Gastroesophageal sphincter (tissue), 4 donors: Measurements from ENCODE around the gene RPA1. TPM values are rescaled to one million over a fixed set of nuclear protein-coding genes. Genes with fewer than 3 reads are reported as not detected.

Experiments used
- ATAC-seq: fragments of 150-250 bp; one replicate; pipeline ENCODE4 v1.9.1; 2016; ENCODE audit warnings: mild to moderate bottlenecking, moderate library complexity
- H3K27ac ChIP-seq, 4 donors: fragments of 200-600 bp; sonication (generic) in 3 of 4; 1 replicate in 3 of 4; 2 replicates in 1 of 4; pipeline ENCODE4 v1.5.1; 2016 to 2019
- H3K27me3 ChIP-seq: fragments of 200-600 bp; sonication (generic); one replicate; pipeline ENCODE4 v1.5.1; 2019
- H3K36me3 ChIP-seq, 2 donors: fragments of 200-600 bp; sonication (generic); one replicate each; pipeline ENCODE4 v1.5.1; 2019; ENCODE audit warnings: control low read depth in 1 of 2
- H3K4me1 ChIP-seq, 3 donors: fragments of 200-600 bp; sonication (generic); 1 replicate in 2 of 3; 2 replicates in 1 of 3; pipeline ENCODE4 v1.5.1; 2016 to 2019; ENCODE audit warnings: control low read depth in 2 of 3
- H3K4me3 ChIP-seq, 2 donors: fragments of 200-600 bp; sonication (generic); one replicate each; pipeline ENCODE4 v1.5.1; 2019; ENCODE audit warnings: mild to moderate bottlenecking in 1 of 2, moderate library complexity in 1 of 2
- H3K9me3 ChIP-seq, 3 donors: fragments of 200-600 bp; sonication (generic); one replicate each; pipeline ENCODE4 v1.5.1; 2017 to 2019; ENCODE audit warnings: control low read depth in 2 of 3
- CTCF ChIP-seq, 4 experiments: fragments of 200-600 bp in 2 of 4; fragments of 450-650 bp in 2 of 4; sonication (generic) in 1 of 4; IDR thresholded peaks; one replicate each; pipeline ENCODE4 v1.5.1; 2017 to 2019; ENCODE audit warnings: antibody characterized with exemption in 4 of 4, mild to moderate bottlenecking in 2 of 4, moderate library complexity in 2 of 4
- EP300 ChIP-seq: sonication (generic); formaldehyde crosslinking; IDR thresholded peaks from one replicate; pipeline ENCODE4 v1.6.1; 2017; ENCODE audit warnings: antibody characterized with exemption, mild to moderate bottlenecking
- POLR2A ChIP-seq, 2 donors: fragments of 450-650 bp; IDR thresholded peaks; one replicate each; pipeline ENCODE4 v1.6.1; 2017; ENCODE audit warnings: antibody characterized with exemption in 2 of 2, mild to moderate bottlenecking in 2 of 2, moderate library complexity in 1 of 2
- POLR2AphosphoS5 ChIP-seq: sonication (generic); formaldehyde crosslinking; IDR thresholded peaks from one replicate; pipeline ENCODE4 v1.6.1; 2017; ENCODE audit warnings: antibody characterized with exemption
- WGBS, 2 donors: methylation state at CpG; one replicate each; pipeline ENCODE4 v1.1.5; 2018; ENCODE audit warnings: low coverage in 1 of 2; 5-methylcytosine and 5-hydroxymethylcytosine counted together
- total RNA-seq, 4 donors: library from RNA; depleted of rRNA; stranded (reverse); fragments of >200 nt; gene quantifications; one replicate each; pipeline ENCODE4 v1.1.0, GENCODE V29; 2016

Gene RPA1
- total RNA-seq, 4 donors from 2014 or later, result 22.0 to 33.0 (median 25.2) TPM

DNA sequence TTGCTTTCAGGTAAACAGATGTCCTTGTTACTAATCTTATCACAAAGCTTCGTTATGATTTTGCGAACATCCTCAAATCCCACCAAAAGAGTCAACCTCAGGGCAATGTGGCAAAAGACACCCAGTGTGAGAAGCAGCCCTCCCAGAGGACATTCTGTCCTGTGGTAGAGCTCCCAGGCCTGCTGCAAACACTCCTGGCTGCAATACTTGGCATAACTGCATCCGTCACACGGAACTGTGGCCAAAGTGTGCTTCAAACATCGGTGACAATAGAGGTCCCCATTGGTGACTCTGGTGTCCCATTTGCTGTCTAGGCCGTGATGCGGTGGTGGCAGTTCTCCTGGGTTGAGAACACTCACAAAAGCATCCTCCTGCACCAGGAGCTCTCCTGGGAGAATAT lies 29.6 kb upstream of the RPA1 start:
- 75 to 89% methylated on average over 2 to 5 of the region's 7 CpGs for WGBS, 2 donors
- H3K27ac ChIP-seq, result no peak overlapping the region
- H3K36me3 ChIP-seq, result peaks cover 0 to 50% of the 10 kb centered on the region in 2 donors
- no peaks in the 10 kb centered on the region for H3K27me3 ChIP-seq
- TF ChIP-seq CTCF (IDR thresholded peaks at IDR 0.05), result no peak
- TF ChIP-seq EP300, result no peak
- TF ChIP-seq POLR2AphosphoS5, result no peak
- no peak for TF ChIP-seq POLR2A (IDR thresholded peaks at IDR 0.05)
- H3K4me3 ChIP-seq, result no peak overlapping the region
- H3K9me3 ChIP-seq, result no peaks in the 10 kb centered on the region
- peaks cover 0 to 22% (median 7%) of the 10 kb centered on the region in 3 donors for H3K4me1 ChIP-seq
- no peak for ATAC-seq

GRCh38 chr17:1800712-1801111 lies 29.1 kb upstream of the RPA1 start:
- Histone ChIP-seq H3K36me3 (peaks cover 0 to 53% of the 10 kb centered on the region in 2 donors), H3K9me3 (no peaks in the 10 kb centered on the region), H3K4me3 (no peak overlapping the region), H3K4me1 (peaks cover 0 to 22% (median 7%) of the 10 kb centered on the region in 3 donors), H3K27ac (no peak overlapping the region), H3K27me3 (no peaks in the 10 kb centered on the region)
- 58 to 69% methylated on average over 2 to 4 of the region's 4 CpGs for WGBS, 2 donors
- TF ChIP-seq POLR2A (IDR thresholded peaks at IDR 0.05), result no peak
- TF ChIP-seq EP300, result no peak
- no peak for TF ChIP-seq CTCF (IDR thresholded peaks at IDR 0.05)
- no peak for ATAC-seq

- Histone ChIP-seq H3K4me3 (no peak overlapping the region), H3K27ac (no peak overlapping the region), H3K9me3 (no peaks in the 10 kb centered on the region), H3K36me3 (peaks cover 0 to 65% of the 10 kb centered on the region in 2 donors), H3K27me3 (no peaks in the 10 kb centered on the region), H3K4me1 (peaks cover 0 to 7% (median under 1%) of the 10 kb centered on the region in 3 donors)
- ATAC-seq, result no peak
- 100% methylated on average over 1 of the region's 1 CpG for WGBS, 2 donors
- TF ChIP-seq POLR2AphosphoS5, result no peak
- TF ChIP-seq POLR2A (IDR thresholded peaks at IDR 0.05), result no peak
- TF ChIP-seq EP300, result no peak
- no peak for TF ChIP-seq CTCF (IDR thresholded peaks at IDR 0.05)
These were observed 27.4 kb upstream of the RPA1 start for GRCh38 chr17:1802429-1802828.

DNA sequence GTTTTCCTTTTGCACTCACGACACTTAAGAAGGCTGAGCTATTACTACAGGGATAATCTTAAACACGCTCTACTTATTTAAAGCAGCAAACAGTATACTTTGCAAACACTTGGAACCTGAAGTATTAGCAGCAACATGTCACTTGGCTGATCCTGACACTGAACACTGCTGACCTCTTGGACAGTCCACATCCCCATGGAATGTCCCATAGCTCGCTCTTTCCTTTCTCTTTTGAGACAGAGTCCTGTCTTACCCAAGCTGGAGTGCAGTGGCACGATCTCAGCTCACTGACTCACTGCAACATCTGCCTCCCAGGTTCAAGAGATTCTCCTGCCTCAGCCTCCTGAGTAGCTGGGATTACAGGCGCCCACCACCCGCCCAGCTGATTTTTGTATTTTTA lies 26.5 kb upstream of the RPA1 start:
- ATAC-seq, result no peak
- H3K27me3 ChIP-seq, result no peaks in the 10 kb centered on the region
- no peaks in the 10 kb centered on the region for H3K9me3 ChIP-seq
- H3K27ac ChIP-seq, result no peak overlapping the region
- no peak overlapping the region for H3K4me3 ChIP-seq
- no peak for TF ChIP-seq POLR2A (IDR thresholded peaks at IDR 0.05)
- TF ChIP-seq CTCF (IDR thresholded peaks at IDR 0.05), result no peak
- no peak for TF ChIP-seq POLR2AphosphoS5
- no peak for TF ChIP-seq EP300
- H3K4me1 ChIP-seq, result no peaks in the 10 kb centered on the region
- H3K36me3 ChIP-seq, result peaks cover 0 to 65% of the 10 kb centered on the region in 2 donors
- 73 to 85% methylated on average over 3 to 5 of the region's 6 CpGs for WGBS, 2 donors

- Histone ChIP-seq H3K9me3 (no peaks in the 10 kb centered on the region), H3K36me3 (peaks cover 0 to 65% of the 10 kb centered on the region in 2 donors), H3K4me1 (no peaks in the 10 kb centered on the region), H3K27ac (no peak overlapping the region), H3K4me3 (no peak overlapping the region), H3K27me3 (no peaks in the 10 kb centered on the region)
- TF ChIP-seq POLR2A (IDR thresholded peaks at IDR 0.05), result no peak
- no peak for TF ChIP-seq CTCF (IDR thresholded peaks at IDR 0.05)
- TF ChIP-seq POLR2AphosphoS5, result no peak
- TF ChIP-seq EP300, result no peak
- 89 to 97% methylated on average over 6 of the region's 6 CpGs for WGBS, 2 donors
- no peak for ATAC-seq
These were observed 21.9 kb upstream of the RPA1 start for GRCh38 chr17:1807890-1808289.
